ENCODE data around the gene PHF21B.

GRCh38 chr22:44895296-44896055 lies 114.3 kb downstream of the PHF21B start:
- TF ChIP-seq, protein P1, sequence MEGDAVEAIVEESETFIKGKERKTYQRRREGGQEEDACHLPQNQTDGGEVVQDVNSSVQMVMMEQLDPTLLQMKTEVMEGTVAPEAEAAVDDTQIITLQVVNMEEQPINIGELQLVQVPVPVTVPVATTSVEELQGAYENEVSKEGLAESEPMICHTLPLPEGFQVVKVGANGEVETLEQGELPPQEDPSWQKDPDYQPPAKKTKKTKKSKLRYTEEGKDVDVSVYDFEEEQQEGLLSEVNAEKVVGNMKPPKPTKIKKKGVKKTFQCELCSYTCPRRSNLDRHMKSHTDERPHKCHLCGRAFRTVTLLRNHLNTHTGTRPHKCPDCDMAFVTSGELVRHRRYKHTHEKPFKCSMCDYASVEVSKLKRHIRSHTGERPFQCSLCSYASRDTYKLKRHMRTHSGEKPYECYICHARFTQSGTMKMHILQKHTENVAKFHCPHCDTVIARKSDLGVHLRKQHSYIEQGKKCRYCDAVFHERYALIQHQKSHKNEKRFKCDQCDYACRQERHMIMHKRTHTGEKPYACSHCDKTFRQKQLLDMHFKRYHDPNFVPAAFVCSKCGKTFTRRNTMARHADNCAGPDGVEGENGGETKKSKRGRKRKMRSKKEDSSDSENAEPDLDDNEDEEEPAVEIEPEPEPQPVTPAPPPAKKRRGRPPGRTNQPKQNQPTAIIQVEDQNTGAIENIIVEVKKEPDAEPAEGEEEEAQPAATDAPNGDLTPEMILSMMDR (tag by site-specific recombination; IDR thresholded peaks at IDR 0.05): no peak
- TF ChIP-seq ZNF560 (tag by site-specific recombination; IDR thresholded peaks at IDR 0.05; ENCODE audit: borderline replicate concordance) (no peak), YY1 (tag by site-specific recombination; IDR thresholded peaks at IDR 0.05) (no peak), HOXD13 (CRISPR knock-in tag; IDR thresholded peaks at IDR 0.05; ENCODE audit: borderline replicate concordance) (no peak), IKZF3 (tag by site-specific recombination; IDR thresholded peaks at IDR 0.05) (no peak), ZNF335 (tag by site-specific recombination; conservative IDR thresholded peaks at IDR 0.05) (no peak), ZBTB8A (tag by site-specific recombination; IDR thresholded peaks at IDR 0.05) (no peak), ZNF175 (tag by site-specific recombination; IDR thresholded peaks at IDR 0.05) (no peak), ZNF132 (tag by site-specific recombination; IDR thresholded peaks at IDR 0.05; ENCODE audit: borderline replicate concordance) (no peak), ZNF274 (IDR thresholded peaks at IDR 0.05; ENCODE audit: low read length) (no peak), ZNF274 (tag by site-specific recombination; IDR thresholded peaks at IDR 0.05; ENCODE audit: borderline replicate concordance) (no peak)
- TF ChIP-seq, protein P2, sequence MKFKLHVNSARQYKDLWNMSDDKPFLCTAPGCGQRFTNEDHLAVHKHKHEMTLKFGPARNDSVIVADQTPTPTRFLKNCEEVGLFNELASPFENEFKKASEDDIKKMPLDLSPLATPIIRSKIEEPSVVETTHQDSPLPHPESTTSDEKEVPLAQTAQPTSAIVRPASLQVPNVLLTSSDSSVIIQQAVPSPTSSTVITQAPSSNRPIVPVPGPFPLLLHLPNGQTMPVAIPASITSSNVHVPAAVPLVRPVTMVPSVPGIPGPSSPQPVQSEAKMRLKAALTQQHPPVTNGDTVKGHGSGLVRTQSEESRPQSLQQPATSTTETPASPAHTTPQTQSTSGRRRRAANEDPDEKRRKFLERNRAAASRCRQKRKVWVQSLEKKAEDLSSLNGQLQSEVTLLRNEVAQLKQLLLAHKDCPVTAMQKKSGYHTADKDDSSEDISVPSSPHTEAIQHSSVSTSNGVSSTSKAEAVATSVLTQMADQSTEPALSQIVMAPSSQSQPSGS (tag by site-specific recombination; IDR thresholded peaks at IDR 0.05; ENCODE audit: low read depth): no peak

All from HEK293 (cell line).